Measurements from ENCODE around the gene HTRA3.

- TF ChIP-seq CTCF (IDR thresholded peaks at IDR 0.05) (peak; percentile 94 to 97), POLR2A (IDR thresholded peaks at IDR 0.05) (no peak), EP300 (IDR thresholded peaks at IDR 0.05) (no peak)
Measured at GRCh38 chr4:8241895-8242696, 27.5 kb upstream of the HTRA3 start.

Data from suprapubic skin (tissue), 3 donors.